IMR-90 (cell line): Measurements from ENCODE around the gene CLEC14A. TPM values are rescaled to one million over a fixed set of nuclear protein-coding genes. Genes with fewer than 3 reads are reported as not detected.

Experiments
- ATAC-seq: fragments of 200-7000 bp; cut with Tn5 transposase; 2 replicates; pipeline ENCODE4 v1.9.1; 2020; ENCODE audit warnings: low read depth, mild to moderate bottlenecking, moderate library complexity
- BruUV-seq: library from RNA; stranded (reverse); fragments of 400-500 nt; replicated peaks from 2 replicates; lab custom pipeline; 2021; lab: Mats Ljungman, UMichigan
- CTCF ChIA-PET: fragments of 300-600 bp; formaldehyde crosslinking; extraction: SDS; loops from one replicate; lab custom pipeline; 2021; ENCODE audit warnings: antibody characterized with exemption; lab: Yijun Ruan, JAX
- POLR2A ChIA-PET: fragments of 300-600 bp; sonication (Branson Sonifier 250); formaldehyde crosslinking; loops from one replicate; lab custom pipeline; 2022; ENCODE audit warnings: antibody characterized with exemption; ENCODE audit not compliant: unreplicated experiment; lab: Charles Lee
- DNase-seq: peaks from one replicate; pipeline ENCODE4 v3.0.0; 2013
- H2AFZ ChIP-seq: replicated peaks from 2 replicates; pipeline ENCODE3; 2013; ENCODE audit warnings: low read length, mild to moderate bottlenecking; ENCODE audit not compliant: poor library complexity
- H2AK5ac ChIP-seq: 2 replicates; pipeline ENCODE4 v1.6.1; 2013; ENCODE audit warnings: low read depth, low read length, inconsistent platforms
- H2AK9ac ChIP-seq: replicated peaks from 2 replicates; pipeline ENCODE3; 2013; ENCODE audit warnings: mild to moderate bottlenecking, low read depth, low read length, moderate library complexity; ENCODE audit not compliant: poor library complexity
- H2BK120ac ChIP-seq: 2 replicates; pipeline ENCODE4 v1.6.1; 2013; ENCODE audit warnings: low read depth, low read length, inconsistent platforms
- H2BK15ac ChIP-seq: 3 replicates; pipeline ENCODE4 v1.6.1; 2013; ENCODE audit warnings: low read depth, low read length, inconsistent platforms
- H2BK20ac ChIP-seq: 2 replicates; pipeline ENCODE4 v1.6.1; 2013; ENCODE audit warnings: low read depth, mild to moderate bottlenecking, inconsistent platforms, low read length, moderate library complexity
- H2BK5ac ChIP-seq: 2 replicates; pipeline ENCODE4 v1.6.1; 2013; ENCODE audit warnings: mild to moderate bottlenecking, low read depth, low read length, inconsistent platforms; ENCODE audit not compliant: poor library complexity, severe bottlenecking
- H3K14ac ChIP-seq: replicated peaks from 2 replicates; pipeline ENCODE4 v1.6.1; 2013; ENCODE audit warnings: low read depth, low read length, inconsistent platforms
- H3K18ac ChIP-seq: 2 replicates; pipeline ENCODE4 v1.6.1; 2013; ENCODE audit warnings: low read depth, low read length, control low read depth
- H3K23ac ChIP-seq: 2 replicates; pipeline ENCODE4 v1.6.1; 2013; ENCODE audit warnings: low read depth, low read length, inconsistent platforms
- H3K27ac ChIP-seq: 2 replicates; pipeline ENCODE4 v1.5.1; 2013; ENCODE audit warnings: mild to moderate bottlenecking, control low read depth, low read length; ENCODE audit not compliant: insufficient read depth
- H3K27me3 ChIP-seq: 2 replicates; pipeline ENCODE4 v1.6.1; 2013; ENCODE audit warnings: low read length; ENCODE audit not compliant: control insufficient read depth, insufficient read depth
- H3K36me3 ChIP-seq: 2 replicates; pipeline ENCODE4 v1.6.1; 2013; ENCODE audit warnings: low read length, mixed read lengths; ENCODE audit not compliant: control insufficient read depth, insufficient read depth
- H3K4ac ChIP-seq: 2 replicates; pipeline ENCODE4 v1.6.1; 2013; ENCODE audit warnings: low read depth, low read length, inconsistent platforms
- H3K4me1 ChIP-seq: 2 replicates; pipeline ENCODE4 v1.6.1; 2013; ENCODE audit warnings: low read length, mixed read lengths; ENCODE audit not compliant: control insufficient read depth, insufficient read depth
- H3K4me2 ChIP-seq: 2 replicates; pipeline ENCODE4 v1.6.1; 2013; ENCODE audit warnings: low read depth, mild to moderate bottlenecking, control low read depth, low read length, moderate library complexity
- H3K4me3 ChIP-seq: 2 replicates; pipeline ENCODE4 v1.5.1; 2013; ENCODE audit warnings: low read depth, mild to moderate bottlenecking, control low read depth, low read length, moderate library complexity; ENCODE audit not compliant: insufficient read depth
- H3K56ac ChIP-seq: 2 replicates; pipeline ENCODE4 v1.6.1; 2013; ENCODE audit warnings: low read length, inconsistent platforms; ENCODE audit not compliant: insufficient read depth; ENCODE audit errors: extremely low read depth
- H3K79me1 ChIP-seq, 2 experiments: 2 replicates each; pipeline ENCODE4 v1.6.1; 2013; ENCODE audit warnings: low read length in 2 of 2, inconsistent platforms in 1 of 2, low read depth in 1 of 2
- H3K9ac ChIP-seq: 2 replicates; pipeline ENCODE4 v1.6.1; 2013; ENCODE audit warnings: low read depth, low read length, control low read depth
- H3K9me1 ChIP-seq: 2 replicates; pipeline ENCODE4 v1.6.1; 2013; ENCODE audit warnings: low read length, inconsistent platforms; ENCODE audit not compliant: insufficient read depth
- H3K9me3 ChIP-seq: 2 replicates; pipeline ENCODE4 v1.6.1; 2013; ENCODE audit warnings: low read length; ENCODE audit not compliant: control insufficient read depth, insufficient read depth
- H4K20me1 ChIP-seq: 2 replicates; pipeline ENCODE4 v1.6.1; 2013; ENCODE audit warnings: low read length, inconsistent platforms; ENCODE audit not compliant: insufficient read depth
- H4K5ac ChIP-seq: 2 replicates; pipeline ENCODE4 v1.6.1; 2013; ENCODE audit warnings: mild to moderate bottlenecking, low read depth, low read length, control low read depth
- H4K8ac ChIP-seq, 2 experiments: 2 replicates each; pipeline ENCODE4 v1.6.1; 2013; ENCODE audit warnings: low read depth in 2 of 2, low read length in 2 of 2, control low read depth in 1 of 2, inconsistent platforms in 1 of 2
- H4K91ac ChIP-seq: 2 replicates; pipeline ENCODE4 v1.6.1; 2013; ENCODE audit warnings: low read depth, low read length, inconsistent platforms; ENCODE audit not compliant: insufficient read depth
- BHLHE40 ChIP-seq: fragments of 150-350 bp; IDR thresholded peaks from 2 replicates; pipeline ENCODE4 v1.6.1; 2016; ENCODE audit warnings: mild to moderate bottlenecking, low read depth, low read length
- CEBPB ChIP-seq: IDR thresholded peaks from 2 replicates; pipeline ENCODE4 v1.6.1; 2012; ENCODE audit warnings: low read depth, low read length, improper control_type of control experiment
- CHD1 ChIP-seq: IDR thresholded peaks from 2 replicates; pipeline ENCODE4 v1.6.1; 2012; ENCODE audit warnings: low read depth, low read length, improper control_type of control experiment
- CTCF ChIP-seq: conservative IDR thresholded peaks from 2 replicates; pipeline ENCODE4 v1.5.1; 2012; ENCODE audit warnings: mild to moderate bottlenecking, low read depth, low read length, improper control_type of control experiment
- ELK1 ChIP-seq: fragments of 150-350 bp; IDR thresholded peaks from 2 replicates; pipeline ENCODE4 v1.6.1; 2016; ENCODE audit warnings: low read depth, mild to moderate bottlenecking, low read length, moderate library complexity, borderline replicate concordance
- MAFK ChIP-seq: IDR thresholded peaks from 2 replicates; pipeline ENCODE4 v1.6.1; 2012; ENCODE audit warnings: low read depth, low read length, improper control_type of control experiment
- MAZ ChIP-seq: IDR thresholded peaks from 2 replicates; pipeline ENCODE4 v1.6.1; 2012; ENCODE audit warnings: low read depth, mild to moderate bottlenecking, low read length, improper control_type of control experiment, moderate library complexity, borderline replicate concordance
- MXI1 ChIP-seq: IDR thresholded peaks from 2 replicates; pipeline ENCODE4 v1.6.1; 2012; ENCODE audit warnings: low read depth, mild to moderate bottlenecking, low read length, moderate library complexity, borderline replicate concordance
- NFE2L2 ChIP-seq: fragments of 150-350 bp; IDR thresholded peaks from 2 replicates; pipeline ENCODE4 v1.6.1; 2016; ENCODE audit warnings: low read depth, mild to moderate bottlenecking, low read length
- POLR2A ChIP-seq: IDR thresholded peaks from 2 replicates; pipeline ENCODE4 v1.6.1; 2012; ENCODE audit warnings: mild to moderate bottlenecking, low read depth, low read length
- RAD21 ChIP-seq: IDR thresholded peaks from 2 replicates; pipeline ENCODE4 v1.6.1; 2012; ENCODE audit warnings: low read length, improper control_type of control experiment
- RCOR1 ChIP-seq: IDR thresholded peaks from 2 replicates; pipeline ENCODE4 v1.6.1; 2012; ENCODE audit warnings: mild to moderate bottlenecking, low read length, improper control_type of control experiment; ENCODE audit not compliant: insufficient replicate concordance
- RFX5 ChIP-seq: IDR thresholded peaks from 2 replicates; pipeline ENCODE4 v1.8.0; 2012; ENCODE audit warnings: low read depth, mild to moderate bottlenecking, low read length, moderate library complexity
- SMC3 ChIP-seq: fragments of 150-350 bp; IDR thresholded peaks from 2 replicates; pipeline ENCODE4 v1.6.1; 2016; ENCODE audit warnings: low read depth, mild to moderate bottlenecking, antibody characterized with exemption, low read length, moderate library complexity
- USF2 ChIP-seq: fragments of 150-350 bp; IDR thresholded peaks from 2 replicates; pipeline ENCODE4 v1.6.1; 2017; ENCODE audit warnings: mild to moderate bottlenecking, antibody characterized with exemption, low read length, low read depth
- WGBS, 2 experiments: methylation state at CpG; one replicate each; pipeline versions ENCODE4 v1.1.5 to v1.1.7; 2013; ENCODE audit warnings: missing lambda C conversion rate in 2 of 2; ENCODE audit not compliant: insufficient read length in 1 of 2; ENCODE audit errors: extremely low coverage in 2 of 2; 5-methylcytosine and 5-hydroxymethylcytosine counted together
- dilution Hi-C: fragments of 300-500 bp; cut with HindIII; formaldehyde crosslinking; loops from one replicate; pipeline ENCODE4 v1.14.3; 2018; ENCODE audit warnings: low sequenced_read_pairs; ENCODE audit not compliant: unreplicated experiment
- in situ Hi-C: fragments of 300-500 bp; cut with MboI; formaldehyde crosslinking; loops from 3 replicates; pipeline ENCODE4 v1.14.3; 2019; ENCODE audit warnings: low sequenced_read_pairs, inconsistent platforms, mixed read lengths
- intact Hi-C: fragments of 100-400 bp; cut with micrococcal nuclease; formaldehyde crosslinking; loops from 2 replicates; pipeline ENCODE4 v1.10.0; 2022
- polyA plus RNA-seq, 3 experiments: library from polyadenylated mRNA; depleted of rRNA; stranded (reverse); fragments of >200 nt; gene quantifications; 2 replicates each; pipeline ENCODE4 v1.2.3, GENCODE V29; 2012; ENCODE audit warnings: low replicate concordance in 1 of 3
- total RNA-seq: library from RNA; depleted of rRNA; stranded (reverse); fragments of >200 nt; gene quantifications from 2 replicates; pipeline ENCODE4 v1.2.3, GENCODE V29; 2012

The CLEC14A gene
- total and polyA plus RNA-seq, 2 of the 4 experiments (the other 2 are of a cell fraction) = 3.0 to 6.2 TPM

- no peak overlapping the region for H2BK15ac ChIP-seq
- no peaks in the 10 kb centered on the region for H3K36me3 ChIP-seq
- H4K20me1 ChIP-seq = no peaks in the 10 kb centered on the region
- no peak overlapping the region for H3K18ac ChIP-seq
- no peak overlapping the region for H2BK20ac ChIP-seq
- no peaks in the 10 kb centered on the region for H3K27me3 ChIP-seq
- DNase-seq (no peak), ATAC-seq (no peak)
- ChIA-PET CTCF (interaction anchor here (1.5 kb wide), 1 partner anchor 154 kb away, joined by 3 read pairs; no protein-coding TSS in a partner anchor), POLR2A (no interaction called here)
- H2BK120ac ChIP-seq = no peak overlapping the region
- H2BK5ac ChIP-seq = no peak overlapping the region
- H3K4me2 ChIP-seq = no peak overlapping the region
- no peak overlapping the region for H2AK5ac ChIP-seq
- WGBS, 2 experiments = 100% methylated on average over 1 of the region's 5 CpGs; no CpG with 5 or more reads in 1 of the 2 experiments
- no peak overlapping the region for H3K23ac ChIP-seq
- in situ Hi-C loops = loop anchor here (10.0 kb wide), 2 partner anchors 301 to 659 kb away; no protein-coding TSS in a partner anchor
- H3K9ac ChIP-seq = no peak overlapping the region
- intact Hi-C loops = no loop called here
- no peak overlapping the region for H3K27ac ChIP-seq
- H4K5ac ChIP-seq = no peak overlapping the region
- no peak overlapping the region for H3K4ac ChIP-seq
- H3K9me1 ChIP-seq = peaks cover 9% of the 10 kb centered on the region
- peaks cover 11% of the 10 kb centered on the region; the same call in 1 of the 2 replicates for H3K4me1 ChIP-seq
- H3K9me3 ChIP-seq = peaks cover 2% of the 10 kb centered on the region; the same call in 1 of the 2 replicates
- H4K91ac ChIP-seq = no peak overlapping the region
- dilution Hi-C loops = no loop called here
- H2AK9ac ChIP-seq = no peak overlapping the region
- no peak overlapping the region for H2AFZ ChIP-seq
- no TSS peak for BruUV-seq
- H3K4me3 ChIP-seq = no peak overlapping the region
- H4K8ac ChIP-seq = no peak overlapping the region
- peaks cover 0 to 18% of the 10 kb centered on the region in 2 experiments; a peak in 2 of 4 replicates for H3K79me1 ChIP-seq
- H3K14ac ChIP-seq = no peak overlapping the region
- H3K56ac ChIP-seq = no peak overlapping the region
- no peak for TF ChIP-seq MXI1
- no peak for TF ChIP-seq USF2
- no peak for TF ChIP-seq RCOR1
- no peak for TF ChIP-seq ELK1
- no peak for TF ChIP-seq RFX5
- TF ChIP-seq CTCF = no peak
- TF ChIP-seq CHD1 = no peak
- no peak for TF ChIP-seq POLR2A
- no peak for TF ChIP-seq MAFK
- no peak for TF ChIP-seq BHLHE40
- no peak for TF ChIP-seq MAZ
- no peak for TF ChIP-seq SMC3
- TF ChIP-seq NFE2L2 = no peak
- no peak for TF ChIP-seq CEBPB
- TF ChIP-seq RAD21 = no peak
Observed at GRCh38 chr14:38205949-38206665, 49.8 kb downstream of the CLEC14A start.
